Mucosa of descending colon (tissue), 3 donors: ENCODE results near the gene DUSP2. TPM values are rescaled to one million over a fixed set of nuclear protein-coding genes. Genes with fewer than 3 reads are reported as not detected.

Source experiments
- ATAC-seq: fragments of 200-7000 bp; cut with Tn5 transposase; one replicate; pipeline ENCODE4 v1.9.1; 2020; ENCODE audit warnings: mild to moderate bottlenecking, moderate library complexity
- DNase-seq, 3 donors: peaks; one replicate each; pipeline ENCODE4 v3.0.0-alpha.2; 2020
- H3K36me3 ChIP-seq: fragments of 200-600 bp; one replicate; pipeline ENCODE4 v1.8.0; 2021; ENCODE audit warnings: low read depth, mild to moderate bottlenecking
- H3K4me1 ChIP-seq: fragments of 200-600 bp; one replicate; pipeline ENCODE4 v1.8.0; 2021; ENCODE audit warnings: low read depth, mild to moderate bottlenecking
- H3K4me3 ChIP-seq: fragments of 200-600 bp; one replicate; pipeline ENCODE4 v1.8.0; 2021; ENCODE audit warnings: mild to moderate bottlenecking
- H3K9me3 ChIP-seq: fragments of 200-600 bp; one replicate; pipeline ENCODE4 v1.8.0; 2021; ENCODE audit warnings: mild to moderate bottlenecking
- CTCF ChIP-seq: fragments of 200-600 bp; IDR thresholded peaks from one replicate; pipeline ENCODE4 v1.8.0; 2022; ENCODE audit warnings: antibody characterized with exemption, mild to moderate bottlenecking
- intact Hi-C, 2 donors: fragments of 100-400 bp; cut with DNase I in 1 of 2; cut with micrococcal nuclease in 1 of 2; formaldehyde crosslinking; loops; one replicate each; pipeline versions ENCODE4 v1.11.0 to v1.11.1; 2022; cut with DNase I, micrococcal nuclease
- total RNA-seq, 3 donors: library from RNA; stranded (reverse); fragmentation: NEBNext Ultra II Directional in 2 of 3; extraction: Animal tissue kit (Norgen Biotek cat#: 25700) in 2 of 3; gene quantifications; one replicate each; pipeline versions ENCODE4 v1.2.1 to v1.2.4, GENCODE V29; 2021 to 2023
- donor health status: DM: no; HTN: no; CAD: no; lungs with moderate emphysema.
- donor health status: DM: no; HTN: no; CAD: no.
- donor health status: DM: no; HTN: yes; CAD: no.

DUSP2 gene
- total RNA-seq, 3 donors from 2014 or later = 1.5 to 2.3 (median 1.6) TPM

- Histone ChIP-seq H3K4me3 (no peak overlapping the region), H3K4me1 (no peaks in the 10 kb centered on the region), H3K36me3 (no peaks in the 10 kb centered on the region), H3K9me3 (peaks cover 3% of the 10 kb centered on the region)
- DNase-seq = peak in 2 of 3 donors; percentile 12 to 29
- intact Hi-C loops = no loop called here
- ATAC-seq = no peak
- TF ChIP-seq CTCF = no peak
Observed at GRCh38 chr2:96099861-96100798, 45.1 kb downstream of the DUSP2 start.

- H3K4me1 ChIP-seq = no peaks in the 10 kb centered on the region
- intact Hi-C loops = no loop called here
- H3K9me3 ChIP-seq = no peaks in the 10 kb centered on the region
- no peaks in the 10 kb centered on the region for H3K36me3 ChIP-seq
- no peak for TF ChIP-seq CTCF
- no peak overlapping the region for H3K4me3 ChIP-seq
- ATAC-seq (peak; percentile 11), DNase-seq (peak in 1 of 3 donors; percentile 10)
Observed at GRCh38 chr2:96098900-96099590, 46.2 kb downstream of the DUSP2 start.

- TF ChIP-seq CTCF = no peak
- Histone ChIP-seq H3K4me3 (no peak overlapping the region), H3K4me1 (no peaks in the 10 kb centered on the region), H3K9me3 (no peaks in the 10 kb centered on the region), H3K36me3 (no peaks in the 10 kb centered on the region)
- ATAC-seq (no peak), DNase-seq (no peak)
- intact Hi-C loops = no loop called here
Observed at GRCh38 chr2:96097951-96098823, 47.1 kb downstream of the DUSP2 start.

GRCh38 chr2:96097441-96097840 is 47.8 kb downstream of the DUSP2 start:
- no peak overlapping the region for H3K4me3 ChIP-seq
- ATAC-seq (no peak), DNase-seq (no peak)
- no peak for TF ChIP-seq CTCF
- intact Hi-C loops = no loop called here
- H3K36me3 ChIP-seq = no peaks in the 10 kb centered on the region
- no peaks in the 10 kb centered on the region for H3K9me3 ChIP-seq
- no peaks in the 10 kb centered on the region for H3K4me1 ChIP-seq

- H3K4me1 ChIP-seq = peaks cover 11% of the 10 kb centered on the region
- H3K36me3 ChIP-seq = no peaks in the 10 kb centered on the region
- ATAC-seq (no peak), DNase-seq (peak in 1 of 3 donors; percentile 1)
- no peak overlapping the region for H3K4me3 ChIP-seq
- intact Hi-C loops = no loop called here
- no peak for TF ChIP-seq CTCF
- no peaks in the 10 kb centered on the region for H3K9me3 ChIP-seq
Observed at GRCh38 chr2:96095116-96095636, 50.1 kb downstream of the DUSP2 start.
